Naive B cell (primary cell): ENCODE results near the gene PRSS2. TPM values are rescaled to one million over a fixed set of nuclear protein-coding genes. Genes with fewer than 3 reads are reported as not detected.
"Not testable (repeated sequence)": the region's sequence is repeated elsewhere in the genome, so short reads cannot be mapped to it uniquely, and the experiment has no call there.

Source experiments
- ATAC-seq, 2 donors: fragments of 150-1000 bp; cut with Tn5 transposase; 2 replicates each; pipeline ENCODE4 v1.10.0; 2021; ENCODE audit warnings: low read depth in 2 of 2, mild to moderate bottlenecking in 2 of 2, moderate library complexity in 2 of 2
- DNase-seq: peaks from one replicate; pipeline ENCODE4 v3.0.0; 2022
- H3K27ac Mint-ChIP-seq, 6 donors: one replicate each; pipeline ENCODE4 v1.8.0; 2020 to 2022; ENCODE audit warnings: mild to moderate bottlenecking in 6 of 6, mixed read lengths in 6 of 6, moderate library complexity in 5 of 6, inconsistent platforms in 2 of 6
- H3K27me3 Mint-ChIP-seq, 3 donors: one replicate each; pipeline ENCODE4 v1.8.0; 2021 to 2022; ENCODE audit warnings: mixed read lengths in 3 of 3, mild to moderate bottlenecking in 1 of 3
- H3K36me3 Mint-ChIP-seq, 2 donors: one replicate each; pipeline ENCODE4 v1.8.0; 2020 to 2022; ENCODE audit warnings: mixed read lengths in 2 of 2, inconsistent platforms in 1 of 2, mild to moderate bottlenecking in 1 of 2
- H3K4me1 Mint-ChIP-seq, 3 donors: one replicate each; pipeline ENCODE4 v1.8.0; 2020 to 2022; ENCODE audit warnings: mixed read lengths in 3 of 3, inconsistent platforms in 1 of 3, mild to moderate bottlenecking in 1 of 3, moderate library complexity in 1 of 3
- H3K4me3 Mint-ChIP-seq, 8 donors: one replicate each; pipeline ENCODE4 v1.8.0; 2020 to 2022; ENCODE audit warnings: mild to moderate bottlenecking in 8 of 8, mixed read lengths in 8 of 8, moderate library complexity in 8 of 8, inconsistent platforms in 2 of 8
- H3K9me3 Mint-ChIP-seq, 7 donors: one replicate each; pipeline ENCODE4 v1.8.0; 2020 to 2022; ENCODE audit warnings: mixed read lengths in 7 of 7, mild to moderate bottlenecking in 5 of 7, inconsistent platforms in 2 of 7, moderate library complexity in 1 of 7
- polyA plus RNA-seq, 6 donors: library from polyadenylated mRNA; unstranded; fragments of 300-500 nt; fragmentation: Illumina TruSeq; gene quantifications; one replicate each; pipeline ENCODE4 v1.2.3, GENCODE V29; 2021; ENCODE audit warnings: low read depth in 6 of 6

The PRSS2 gene
- polyA plus RNA-seq, 6 donors from 2014 or later: 0.41 TPM; not detected in 5

DNA sequence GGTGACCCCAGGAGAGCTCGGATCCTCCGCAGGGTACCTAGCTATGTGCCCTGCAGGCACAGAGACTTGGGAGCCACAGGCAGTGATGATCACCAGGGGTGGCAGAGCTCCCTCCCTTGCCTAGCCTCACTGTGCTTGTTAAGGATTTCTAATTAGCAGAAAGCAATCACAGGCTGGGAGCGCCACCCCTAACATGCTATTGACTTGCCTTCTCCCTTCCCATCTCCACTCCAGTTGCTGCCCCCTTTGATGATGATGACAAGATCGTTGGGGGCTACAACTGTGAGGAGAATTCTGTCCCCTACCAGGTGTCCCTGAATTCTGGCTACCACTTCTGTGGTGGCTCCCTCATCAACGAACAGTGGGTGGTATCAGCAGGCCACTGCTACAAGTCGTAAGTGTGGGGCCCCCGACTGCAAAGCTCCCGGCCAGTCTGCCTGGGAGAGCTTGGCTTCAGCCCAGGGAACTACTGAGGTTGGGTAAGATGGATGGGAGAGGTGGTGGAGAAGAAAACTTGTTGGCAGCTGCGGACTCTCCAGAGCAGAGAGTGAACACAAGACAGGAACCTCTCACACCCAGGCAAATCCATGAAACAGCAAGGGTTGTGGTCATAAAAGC lies 20.3 kb upstream of the PRSS2 start:
- Mint-ChIP-seq H3K9me3 (no peaks in the 10 kb centered on the region), H3K4me1 (peaks cover 0 to 10% (median 0%) of the 10 kb centered on the region in 3 donors), H3K4me3 (no peak overlapping the region), H3K27me3 (peaks cover 0 to 5% (median 0%) of the 10 kb centered on the region in 3 donors), H3K36me3 (no peaks in the 10 kb centered on the region), H3K27ac (peak overlapping the region in 1 of 6 donors; percentile 54)
- DNase-seq (no peak), ATAC-seq (no peak)

DNA sequence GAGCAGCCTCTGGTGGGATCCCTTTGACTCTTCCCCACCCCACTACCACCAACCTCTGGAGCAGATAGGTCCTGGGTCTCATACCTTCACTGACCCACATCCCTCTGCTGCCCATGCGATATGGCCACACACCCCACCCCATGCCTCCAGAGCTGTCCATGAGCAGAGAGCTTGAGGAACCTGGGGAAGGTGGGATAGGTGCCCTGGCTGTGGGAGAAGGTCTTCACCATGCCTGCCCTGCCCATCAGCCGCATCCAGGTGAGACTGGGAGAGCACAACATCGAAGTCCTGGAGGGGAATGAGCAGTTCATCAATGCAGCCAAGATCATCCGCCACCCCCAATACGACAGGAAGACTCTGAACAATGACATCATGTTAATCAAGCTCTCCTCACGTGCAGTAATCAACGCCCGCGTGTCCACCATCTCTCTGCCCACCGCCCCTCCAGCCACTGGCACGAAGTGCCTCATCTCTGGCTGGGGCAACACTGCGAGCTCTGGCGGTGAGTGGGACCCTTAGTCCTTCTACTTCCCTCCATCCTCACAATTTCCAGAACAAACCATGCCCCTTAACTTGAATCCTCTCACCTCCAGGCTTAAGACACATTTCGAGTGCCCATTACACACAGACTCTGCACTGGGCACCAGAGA lies 19.1 kb upstream of the PRSS2 start:
- not testable (repeated sequence) for H3K27me3 Mint-ChIP-seq, H3K4me1 Mint-ChIP-seq, DNase-seq, H3K4me3 Mint-ChIP-seq, H3K9me3 Mint-ChIP-seq, H3K36me3 Mint-ChIP-seq, ATAC-seq
- H3K27ac Mint-ChIP-seq: peak overlapping the region in 2 of 6 donors; percentile 73 to 77

DNA sequence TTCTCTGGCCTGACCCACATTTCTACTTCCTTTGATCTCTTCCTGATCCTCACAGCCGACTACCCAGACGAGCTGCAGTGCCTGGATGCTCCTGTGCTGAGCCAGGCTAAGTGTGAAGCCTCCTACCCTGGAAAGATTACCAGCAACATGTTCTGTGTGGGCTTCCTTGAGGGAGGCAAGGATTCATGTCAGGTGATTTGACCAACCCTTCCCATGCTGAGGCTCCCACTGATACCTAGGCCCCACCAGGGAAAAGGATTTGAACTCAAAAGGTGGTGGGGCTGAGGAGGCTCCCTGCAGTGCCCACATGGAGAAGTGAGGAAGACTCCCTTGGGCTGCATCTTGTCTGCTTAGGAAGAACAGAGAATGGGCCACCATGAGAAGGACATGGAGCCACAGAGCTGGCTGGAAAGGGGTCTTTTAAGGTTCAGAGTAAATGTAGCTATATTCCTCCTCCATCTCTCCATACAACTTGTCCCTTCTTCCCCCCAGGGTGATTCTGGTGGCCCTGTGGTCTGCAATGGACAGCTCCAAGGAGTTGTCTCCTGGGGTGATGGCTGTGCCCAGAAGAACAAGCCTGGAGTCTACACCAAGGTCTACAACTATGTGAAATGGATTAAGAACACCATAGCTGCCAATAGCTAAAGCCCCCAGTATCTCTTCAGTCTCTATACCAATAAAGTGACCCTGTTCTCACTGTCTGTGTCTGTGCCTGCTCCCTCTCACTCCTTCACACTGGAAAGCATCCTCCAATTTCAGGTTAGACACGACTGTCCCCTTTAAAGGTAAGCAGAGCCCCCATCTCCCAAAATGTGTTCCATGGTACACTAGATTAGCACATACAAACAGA lies 18.2 kb upstream of the PRSS2 start:
- H3K27me3 Mint-ChIP-seq: peaks cover 0 to 5% (median 0%) of the 10 kb centered on the region in 3 donors
- DNase-seq: no peak
- H3K4me1 Mint-ChIP-seq: peaks cover 0 to 4% (median 0%) of the 10 kb centered on the region in 3 donors
- no peaks in the 10 kb centered on the region for H3K36me3 Mint-ChIP-seq
- peak overlapping the region in 1 of 8 donors; percentile 42 for H3K4me3 Mint-ChIP-seq
- peaks cover 0 to 3% (median 0%) of the 10 kb centered on the region in 7 donors for H3K9me3 Mint-ChIP-seq
- H3K27ac Mint-ChIP-seq: peak overlapping the region in 1 of 6 donors; percentile 70
- no peak for ATAC-seq

DNA sequence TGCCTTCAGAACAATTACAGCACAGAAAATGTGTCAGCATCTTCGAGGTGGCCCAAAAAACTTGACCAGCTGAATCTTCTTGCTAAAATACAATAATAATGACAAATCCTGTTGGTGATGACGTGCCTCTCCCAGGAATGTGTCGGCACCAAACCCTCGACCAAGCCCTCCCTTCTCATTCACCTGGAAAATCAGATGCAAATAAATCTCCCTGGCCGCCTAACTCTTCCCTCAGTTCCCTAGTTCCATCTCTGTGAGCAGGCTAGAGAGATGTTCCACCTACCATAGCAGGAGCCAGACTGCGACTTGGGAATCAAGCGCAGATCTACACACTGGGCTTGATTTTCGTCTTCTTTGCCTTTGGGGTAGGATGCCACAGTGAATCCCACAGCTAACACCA lies 17.4 kb upstream of the PRSS2 start:
- Mint-ChIP-seq H3K4me3 (no peak overlapping the region), H3K9me3 (peaks cover 0 to 3% (median 0%) of the 10 kb centered on the region in 7 donors), H3K27me3 (peaks cover 0 to under 1% (median 0%) of the 10 kb centered on the region in 3 donors), H3K27ac (peak overlapping the region in 1 of 6 donors; percentile 50), H3K36me3 (no peaks in the 10 kb centered on the region), H3K4me1 (peaks cover 0 to under 1% (median 0%) of the 10 kb centered on the region in 3 donors)
- no peak for DNase-seq
- ATAC-seq: no peak

DNA sequence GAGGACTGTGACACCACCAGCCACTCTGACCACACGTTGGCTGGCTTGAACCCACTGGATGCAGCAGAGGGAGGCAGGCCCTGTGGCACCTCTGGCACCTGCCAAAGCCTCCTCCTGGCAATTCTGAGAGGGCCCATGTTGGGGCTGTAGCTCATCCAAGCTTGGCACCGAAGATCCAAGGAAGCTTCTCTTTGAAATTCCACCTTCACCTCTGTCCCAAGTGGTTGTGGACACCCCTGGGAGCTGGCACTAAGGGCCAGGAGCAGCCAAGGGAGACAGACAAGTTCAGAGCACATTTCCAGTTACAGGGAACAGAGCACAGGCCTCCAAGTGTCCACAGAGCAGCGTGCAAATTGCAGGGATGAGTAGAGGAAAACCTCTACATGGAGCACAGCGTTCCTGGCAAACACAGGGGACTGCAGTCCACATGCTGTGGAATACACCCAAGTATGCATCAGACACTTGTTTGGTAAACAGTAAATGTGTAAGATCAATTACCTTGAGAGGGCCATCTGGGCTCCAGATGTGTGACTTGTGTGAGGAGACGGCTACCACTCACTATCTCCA lies 16.8 kb upstream of the PRSS2 start:
- H3K27me3 Mint-ChIP-seq, H3K4me3 Mint-ChIP-seq, ATAC-seq, H3K36me3 Mint-ChIP-seq, DNase-seq, H3K9me3 Mint-ChIP-seq, H3K4me1 Mint-ChIP-seq: not testable (repeated sequence)
- peak overlapping the region in 1 of 6 donors; percentile 1 for H3K27ac Mint-ChIP-seq

DNA sequence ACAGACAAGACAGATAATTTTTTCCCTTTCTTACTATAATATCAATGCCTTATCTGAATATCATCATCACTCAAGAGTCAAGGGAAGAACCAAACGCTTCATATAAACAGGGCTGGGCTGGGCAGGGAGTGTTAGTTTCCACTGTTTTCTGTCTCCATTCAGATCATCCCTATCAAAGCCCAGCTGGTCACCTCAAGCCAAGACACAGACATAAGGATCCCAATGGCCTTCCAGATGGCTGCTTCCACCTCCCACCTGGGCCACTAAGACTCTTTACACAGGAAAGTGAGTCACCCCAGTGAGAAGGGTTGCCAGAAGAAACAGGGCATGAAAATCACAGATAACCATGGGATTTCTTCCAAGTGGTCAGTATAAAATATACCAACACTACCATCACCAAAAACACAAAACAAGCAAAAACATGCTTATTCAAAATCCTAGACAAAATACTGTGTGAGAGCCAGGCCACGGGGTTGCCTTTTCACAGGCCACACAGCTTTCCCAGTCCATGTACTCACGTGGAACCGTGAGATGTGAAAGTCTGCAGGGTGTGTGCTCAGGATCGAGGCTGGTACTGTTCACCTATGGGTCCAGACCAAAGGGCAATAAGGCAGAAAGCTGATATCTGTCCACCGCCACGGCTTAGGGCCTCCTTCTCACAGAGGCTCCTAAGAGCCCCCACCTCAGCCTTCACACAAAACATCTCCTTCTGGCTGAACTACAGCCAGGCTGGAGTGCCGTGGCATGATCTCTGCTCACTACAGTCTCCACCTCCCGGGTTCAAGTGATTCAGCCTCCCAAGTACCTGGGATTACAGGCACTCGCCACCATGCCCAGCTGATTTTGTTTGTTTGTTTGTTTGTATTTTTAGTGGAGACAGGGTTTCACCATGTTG lies 15.8 kb upstream of the PRSS2 start:
- no peaks in the 10 kb centered on the region for H3K4me1 Mint-ChIP-seq
- H3K27ac Mint-ChIP-seq: peak overlapping the region in 1 of 6 donors; percentile 1
- no peak overlapping the region for H3K4me3 Mint-ChIP-seq
- peaks cover 0 to 3% (median 0%) of the 10 kb centered on the region in 7 donors for H3K9me3 Mint-ChIP-seq
- H3K36me3 Mint-ChIP-seq: no peaks in the 10 kb centered on the region
- peaks cover 0 to 1% (median 0%) of the 10 kb centered on the region in 3 donors for H3K27me3 Mint-ChIP-seq
- no peak for ATAC-seq
- DNase-seq: no peak

DNA sequence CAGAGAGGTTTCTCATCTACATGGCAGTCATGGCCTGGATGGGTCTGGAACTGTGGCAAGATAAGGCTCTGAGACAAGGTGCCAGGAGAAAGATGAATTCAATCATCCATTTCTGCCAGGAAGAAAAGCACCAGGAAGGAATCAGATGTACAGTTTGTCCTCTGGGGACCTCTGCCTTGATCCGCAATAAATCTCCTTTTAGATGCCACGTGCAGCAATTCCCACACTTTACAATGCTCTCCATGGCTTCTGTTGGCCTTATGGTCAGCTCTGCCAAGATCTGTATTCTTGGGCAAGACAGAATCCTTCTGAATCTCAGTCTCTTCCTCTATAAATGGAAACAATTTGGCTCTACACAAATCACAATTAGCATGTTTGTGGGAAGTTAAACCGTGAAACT lies 12.5 kb upstream of the PRSS2 start:
- H3K4me3 Mint-ChIP-seq, ATAC-seq, H3K9me3 Mint-ChIP-seq, H3K4me1 Mint-ChIP-seq, H3K27ac Mint-ChIP-seq, H3K36me3 Mint-ChIP-seq, DNase-seq: not testable (repeated sequence)
- H3K27me3 Mint-ChIP-seq: peaks cover 0 to 23% (median 16%) of the 10 kb centered on the region in 3 donors

DNA sequence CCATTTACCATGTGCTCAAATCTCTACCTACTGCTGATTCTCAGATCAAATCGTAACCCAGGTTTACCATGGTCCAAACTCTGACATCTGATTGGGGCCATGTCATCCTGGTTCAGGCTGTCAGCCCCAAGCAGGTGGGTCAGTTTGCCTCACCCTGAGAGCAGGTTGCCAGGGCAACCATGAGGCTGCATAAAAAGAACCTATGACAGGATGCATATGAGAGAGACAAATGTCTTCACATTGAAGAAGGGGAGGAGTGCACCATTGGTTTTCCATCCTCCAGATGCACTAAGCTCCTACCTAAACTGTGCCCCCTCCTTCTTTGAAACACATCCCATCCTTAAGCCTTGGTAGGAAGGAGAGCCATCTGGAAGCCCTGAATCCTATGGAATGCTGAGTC lies 11.3 kb upstream of the PRSS2 start:
- peaks cover 0 to 3% (median 0%) of the 10 kb centered on the region in 7 donors for H3K9me3 Mint-ChIP-seq
- peaks cover 4 to 24% (median 16%) of the 10 kb centered on the region in 3 donors for H3K27me3 Mint-ChIP-seq
- no peak for ATAC-seq
- no peak overlapping the region for H3K4me3 Mint-ChIP-seq
- H3K4me1 Mint-ChIP-seq: no peaks in the 10 kb centered on the region
- no peak for DNase-seq
- H3K27ac Mint-ChIP-seq: no peak overlapping the region
- no peaks in the 10 kb centered on the region for H3K36me3 Mint-ChIP-seq

DNA sequence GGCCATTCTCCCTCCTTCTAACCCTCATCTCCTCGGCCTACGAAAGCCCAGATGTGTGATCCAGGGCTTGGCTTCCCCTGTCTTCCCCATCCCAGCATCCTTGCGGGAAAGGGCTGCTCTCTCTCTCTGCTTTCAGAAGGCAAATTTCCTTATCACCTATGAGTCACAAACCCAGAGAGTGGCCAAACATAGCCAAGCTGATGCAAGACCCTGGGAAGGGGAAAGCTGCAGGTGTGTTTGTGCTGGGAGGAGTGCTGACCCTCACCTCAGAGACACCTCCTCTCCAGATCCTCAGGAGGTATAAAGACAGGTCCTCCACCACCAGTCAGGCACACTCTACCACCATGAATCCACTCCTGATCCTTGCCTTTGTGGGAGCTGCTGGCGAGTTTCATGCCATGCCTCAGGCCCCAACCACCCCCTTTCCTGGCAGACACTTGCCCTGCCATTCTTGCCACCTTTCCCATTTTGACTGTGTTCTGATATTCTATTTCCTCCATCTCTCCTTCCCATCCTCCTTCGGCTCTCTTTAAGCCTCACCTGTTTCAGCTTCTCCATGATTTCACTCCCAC lies 10.6 kb upstream of the PRSS2 start:
- Mint-ChIP-seq H3K4me1 (no peaks in the 10 kb centered on the region), H3K9me3 (peaks cover 0 to 3% (median 0%) of the 10 kb centered on the region in 7 donors), H3K27me3 (peaks cover 4 to 24% (median 16%) of the 10 kb centered on the region in 3 donors), H3K36me3 (no peaks in the 10 kb centered on the region), H3K4me3 (no peak overlapping the region), H3K27ac (no peak overlapping the region)
- DNase-seq (no peak), ATAC-seq (no peak)

DNA sequence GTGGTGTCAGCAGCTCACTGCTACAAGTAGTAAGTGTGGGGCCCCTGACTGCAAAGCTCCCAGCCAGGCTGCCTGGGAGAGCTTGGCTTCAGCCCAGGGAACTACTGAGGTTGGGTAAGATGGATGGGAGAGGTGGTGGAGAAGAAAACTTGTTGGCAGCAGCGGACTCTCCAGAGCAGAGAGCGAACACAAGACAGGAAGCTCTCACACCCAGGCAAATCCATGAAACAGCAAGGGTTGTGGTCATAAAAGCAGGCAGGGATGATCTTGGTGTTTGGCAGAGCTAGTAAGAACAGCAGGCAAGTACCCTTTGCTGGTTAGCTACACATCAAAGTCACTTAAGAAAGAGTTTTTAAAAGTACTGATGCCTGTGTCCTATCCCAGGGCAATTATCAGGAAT lies 9.2 kb upstream of the PRSS2 start:
- peaks cover 4 to 24% (median 16%) of the 10 kb centered on the region in 3 donors for H3K27me3 Mint-ChIP-seq
- not testable (repeated sequence) for ATAC-seq, H3K36me3 Mint-ChIP-seq, H3K4me1 Mint-ChIP-seq, H3K9me3 Mint-ChIP-seq, DNase-seq, H3K4me3 Mint-ChIP-seq
- H3K27ac Mint-ChIP-seq: peak overlapping the region in 3 of 6 donors; percentile 10 to 82 (median 64)

DNA sequence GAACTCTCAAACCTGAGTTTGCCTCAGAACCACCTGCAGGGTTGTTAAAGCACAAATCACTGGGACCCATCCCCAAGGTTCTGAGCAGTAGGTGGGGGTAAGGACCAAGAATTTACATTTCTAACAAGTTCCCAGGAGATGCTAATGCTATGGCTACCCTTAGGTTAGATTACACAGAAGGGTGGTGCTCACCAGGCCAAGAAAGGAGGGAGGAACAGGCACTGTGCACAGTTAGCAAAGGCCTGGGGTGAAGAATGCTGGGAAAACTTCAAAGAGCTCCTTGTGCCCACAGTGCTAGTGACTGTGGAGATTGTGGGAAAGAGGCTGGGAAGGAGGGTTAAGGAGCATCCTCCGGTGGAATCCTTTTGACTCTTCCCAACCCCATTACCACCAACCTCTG lies 8.7 kb upstream of the PRSS2 start:
- Mint-ChIP-seq H3K4me3 (no peak overlapping the region), H3K4me1 (no peaks in the 10 kb centered on the region), H3K27ac (no peak overlapping the region), H3K27me3 (peaks cover 4 to 24% (median 16%) of the 10 kb centered on the region in 3 donors), H3K36me3 (no peaks in the 10 kb centered on the region), H3K9me3 (no peaks in the 10 kb centered on the region)
- no peak for ATAC-seq
- DNase-seq: no peak

DNA sequence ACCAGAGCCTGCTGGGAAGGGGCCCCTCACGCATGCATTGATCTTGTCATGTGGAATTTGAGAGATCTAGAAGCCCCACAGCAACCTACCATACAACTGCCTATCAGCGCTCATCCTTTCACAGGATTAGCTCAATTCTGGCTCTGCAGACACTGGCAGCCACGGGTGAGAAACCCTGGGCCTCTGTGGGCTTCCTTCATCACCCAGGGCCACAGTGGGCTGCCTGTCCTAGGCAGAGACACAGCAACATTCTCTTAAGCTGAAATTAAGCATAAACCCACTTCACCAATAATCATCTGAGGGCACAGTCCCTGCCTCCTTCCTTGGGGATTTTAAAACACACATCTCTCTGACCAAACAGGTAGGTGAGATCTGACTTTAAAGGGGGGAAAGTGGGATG lies 3.3 kb upstream of the PRSS2 start:
- Mint-ChIP-seq H3K4me1 (peaks cover 20 to 22% (median 20%) of the 10 kb centered on the region in 3 donors), H3K9me3 (no peaks in the 10 kb centered on the region), H3K27ac (no peak overlapping the region), H3K27me3 (peaks cover 15 to 20% (median 17%) of the 10 kb centered on the region in 3 donors), H3K4me3 (no peak overlapping the region), H3K36me3 (no peaks in the 10 kb centered on the region)
- ATAC-seq: no peak
- no peak for DNase-seq
